Caki2 (cell line): ENCODE data around the gene TNFSF11. TPM values are rescaled to one million over a fixed set of nuclear protein-coding genes. Genes with fewer than 3 reads are reported as not detected.

Source experiments
- DNase-seq: peaks from one replicate; pipeline ENCODE4 v3.0.0-alpha.2; 2015; ENCODE audit warnings: low read depth
- in situ Hi-C: cut with HindIII; loops from 2 replicates; pipeline ENCODE4 v1.10.0; 2016; ENCODE audit warnings: low sequenced_read_pairs, low pct_unique_long_range_greater_than_20kb, mixed read lengths
- total RNA-seq: library from RNA; depleted of rRNA; stranded (reverse); fragments of >200 nt; shearing (Covaris generic); gene quantifications from 2 replicates; pipeline ENCODE4 v1.2.3, GENCODE V29; 2014; ENCODE audit warnings: low replicate concordance; rRNA removed

The TNFSF11 gene
- total RNA-seq, 1 experiment from 2014 or later: not detected

GRCh38 chr13:42638886-42639285, 64.9 kb downstream of the TNFSF11 start:
- in situ Hi-C loops: no loop called here
- DNase-seq: no peak

- no peak for DNase-seq
- in situ Hi-C loops: no loop called here
These were observed 69.1 kb downstream of the TNFSF11 start for GRCh38 chr13:42643076-42643475.

GRCh38 chr13:42644841-42645240, 70.9 kb downstream of the TNFSF11 start:
- in situ Hi-C loops: no loop called here
- no peak for DNase-seq

- in situ Hi-C loops: no loop called here
These were observed 71.8 kb downstream of the TNFSF11 start for GRCh38 chr13:42645717-42646116.

GRCh38 chr13:42649141-42649540, 75.2 kb downstream of the TNFSF11 start:
- in situ Hi-C loops: no loop called here
- DNase-seq: no peak

More at GRCh38 chr13:42645717-42646116, 71.8 kb downstream of the TNFSF11 start:
- no peak for DNase-seq

GRCh38 chr13:42649831-42650230, 75.9 kb downstream of the TNFSF11 start:
- in situ Hi-C loops: no loop called here
- DNase-seq: no peak

- in situ Hi-C loops: no loop called here
- DNase-seq: no peak
These were observed 76.6 kb downstream of the TNFSF11 start for GRCh38 chr13:42650506-42650905.

GRCh38 chr13:42651936-42652641, 78.1 kb downstream of the TNFSF11 start:
- no peak for DNase-seq
- in situ Hi-C loops: no loop called here

- DNase-seq: no peak
- in situ Hi-C loops: no loop called here
These were observed 78.9 kb downstream of the TNFSF11 start for GRCh38 chr13:42652642-42653415.

- no peak for DNase-seq
- in situ Hi-C loops: no loop called here
These were observed 79.7 kb downstream of the TNFSF11 start for GRCh38 chr13:42653679-42654078.

GRCh38 chr13:42654212-42654611, 80.3 kb downstream of the TNFSF11 start:
- in situ Hi-C loops: no loop called here
- DNase-seq: no peak

GRCh38 chr13:42654722-42655121, 80.8 kb downstream of the TNFSF11 start:
- in situ Hi-C loops: no loop called here
- no peak for DNase-seq

- DNase-seq: no peak
- in situ Hi-C loops: no loop called here
These were observed 82.2 kb downstream of the TNFSF11 start for GRCh38 chr13:42656161-42656560.

- in situ Hi-C loops: no loop called here
- no peak for DNase-seq
These were observed 83.0 kb downstream of the TNFSF11 start for GRCh38 chr13:42656958-42657357.

Other genes starting within 250 kb of the TNFSF11 start
- gene FAM216B, start 207.4 kb downstream of the TNFSF11 start, total RNA-seq: not detected in 2 replicates